Left cardiac atrium (tissue), 4 donors: Measurements from ENCODE around the gene STXBP1. TPM values are rescaled to one million over a fixed set of nuclear protein-coding genes. Genes with fewer than 3 reads are reported as not detected.

Experiments
- ATAC-seq, 2 donors: fragments of 200-7000 bp; cut with Tn5 transposase; one replicate each; pipeline ENCODE4 v1.9.1; 2020; ENCODE audit warnings: mild to moderate bottlenecking in 2 of 2, moderate library complexity in 2 of 2
- DNase-seq: peaks from one replicate; pipeline ENCODE4 v3.0.0-alpha.2; 2020
- intact Hi-C, 2 donors: fragments of 100-400 bp; cut with DNase I; formaldehyde crosslinking; loops; one replicate each; pipeline versions ENCODE4 v1.14.1 to v1.15.1; 2022 to 2023
- total RNA-seq, 2 donors: library from RNA; stranded (reverse); fragmentation: NEBNext Ultra II Directional; extraction: Animal tissue kit (Norgen Biotek cat#: 25700); gene quantifications; one replicate each; pipeline ENCODE4 v1.2.1, GENCODE V29; 2021
- donor health status: DM: no; HTN: yes; CAD: no.
- donor health status: DM: no; HTN: yes; CAD: no; lungs with severe emphysema.
- donor health status: DM: yes; HTN: yes; CAD: no.
- donor health status: Dilated cardiomyopathy.

Gene STXBP1
- total RNA-seq, 2 donors from 2014 or later: 40.4 to 41.5 TPM

DNA sequence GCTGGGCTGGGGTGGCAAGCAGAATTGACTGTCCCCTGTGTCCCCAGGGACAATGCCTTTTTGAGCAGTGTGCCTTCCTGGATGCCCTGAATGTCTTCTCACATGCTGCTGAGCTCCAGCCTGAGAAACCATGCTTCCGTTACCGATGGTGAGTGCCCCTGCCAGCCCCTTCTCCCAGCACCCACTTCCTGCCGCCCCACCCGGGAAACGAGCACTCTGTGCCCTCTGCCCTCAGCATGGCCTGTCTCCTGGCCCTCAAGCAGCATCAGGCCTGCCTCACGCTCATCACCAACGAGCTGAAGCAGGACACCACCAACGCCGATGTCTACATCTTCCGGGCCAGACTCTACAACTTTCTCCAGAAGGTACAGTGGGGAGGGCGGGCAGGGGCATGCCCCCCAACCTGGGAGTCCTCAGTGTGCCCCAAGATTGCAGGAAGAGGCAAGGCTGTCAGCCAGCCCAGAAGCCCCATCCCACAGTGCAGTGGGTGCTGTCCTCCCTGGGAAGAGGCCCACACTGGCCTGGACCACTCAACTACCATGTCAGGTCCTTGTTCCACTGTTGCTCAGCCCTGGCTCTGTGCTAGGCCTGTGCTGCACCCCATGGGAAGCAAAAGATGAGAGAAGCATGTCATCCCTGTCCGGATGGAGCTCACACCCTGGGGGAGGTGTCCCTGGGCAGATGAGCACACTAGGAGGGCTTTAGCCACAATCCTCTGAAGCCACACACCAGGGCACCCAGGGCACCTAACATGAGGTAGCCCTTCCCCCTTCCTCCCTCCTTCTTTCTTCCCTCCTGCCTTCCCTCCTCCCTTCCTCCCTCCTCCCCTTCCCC lies 108.2 kb downstream of the STXBP1 start:
- ATAC-seq (no peak), DNase-seq (no peak)
- intact Hi-C loops: no loop called here

- intact Hi-C loops: no loop called here
- DNase-seq (no peak), ATAC-seq (no peak)
These were observed 108.8 kb downstream of the STXBP1 start for GRCh38 chr9:127720865-127721227.

- DNase-seq (no peak), ATAC-seq (no peak)
- intact Hi-C loops: no loop called here
These were observed 109.3 kb downstream of the STXBP1 start for GRCh38 chr9:127721391-127721821.

- intact Hi-C loops: no loop called here
These were observed 110.1 kb downstream of the STXBP1 start for GRCh38 chr9:127722055-127722745.

DNA sequence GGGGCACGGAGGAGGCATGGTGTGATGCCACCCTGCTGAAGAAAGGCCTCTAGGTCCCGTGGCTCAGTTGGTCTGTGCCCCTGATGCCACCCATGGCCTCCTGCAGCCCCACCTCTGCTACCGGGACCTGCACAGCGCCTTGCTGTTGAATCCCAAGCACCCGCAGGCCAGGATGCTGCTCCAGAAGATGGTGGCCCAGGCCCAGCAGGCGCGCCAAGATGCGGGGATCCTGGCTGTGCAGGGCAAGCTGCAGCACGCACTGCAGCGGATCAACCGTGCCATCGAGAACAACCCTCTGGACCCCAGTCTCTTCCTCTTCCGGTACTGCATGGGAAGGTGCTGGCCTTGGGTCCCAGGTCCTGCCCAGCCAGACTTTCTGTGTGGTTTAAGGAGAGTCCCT lies 110.9 kb downstream of the STXBP1 start:
- intact Hi-C loops: no loop called here
- ATAC-seq (no peak), DNase-seq (no peak)

More at GRCh38 chr9:127722055-127722745, 110.1 kb downstream of the STXBP1 start:
- no peak for DNase-seq
- no peak for ATAC-seq

DNA sequence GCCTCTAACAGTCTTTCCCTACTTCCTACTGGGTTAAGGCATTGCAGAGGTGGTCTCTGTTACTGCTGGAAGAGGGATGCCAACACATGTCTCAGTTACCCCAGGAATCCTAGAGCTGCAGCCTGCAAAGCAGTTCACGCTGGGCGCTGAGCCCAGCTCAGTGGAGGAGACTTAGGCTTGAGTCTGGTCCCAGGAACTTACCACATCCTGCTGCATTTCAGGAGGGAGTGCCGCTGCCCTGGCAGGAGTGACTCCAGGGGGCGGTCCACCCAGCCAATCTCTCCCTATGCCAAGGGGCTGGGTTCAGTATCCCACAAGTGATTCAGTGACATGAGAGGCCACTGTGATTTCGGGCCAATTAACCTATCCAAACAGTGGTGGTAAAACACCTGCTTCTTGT lies 111.4 kb downstream of the STXBP1 start:
- DNase-seq (no peak), ATAC-seq (peak; percentile 27 to 64)
- intact Hi-C loops: no loop called here

DNA sequence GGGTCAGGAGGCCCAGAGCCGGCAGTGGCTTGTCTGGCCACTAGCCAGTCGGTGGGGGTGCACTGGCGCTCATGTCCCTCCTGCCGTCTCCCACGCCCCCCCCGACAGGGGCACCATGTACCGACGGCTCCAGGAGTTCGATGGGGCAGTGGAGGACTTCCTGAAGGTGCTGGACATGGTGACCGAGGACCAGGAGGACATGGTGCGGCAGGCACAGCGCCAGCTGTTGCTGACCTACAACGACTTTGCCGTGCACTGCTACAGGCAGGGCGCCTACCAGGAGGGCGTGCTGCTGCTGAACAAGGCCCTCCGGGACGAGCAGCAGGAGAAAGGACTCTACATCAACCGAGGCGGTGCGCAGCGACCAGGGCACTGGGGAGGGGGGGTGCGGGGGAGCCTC lies 111.9 kb downstream of the STXBP1 start:
- ATAC-seq (peak; percentile 20 to 21), DNase-seq (no peak)
- intact Hi-C loops: no loop called here

DNA sequence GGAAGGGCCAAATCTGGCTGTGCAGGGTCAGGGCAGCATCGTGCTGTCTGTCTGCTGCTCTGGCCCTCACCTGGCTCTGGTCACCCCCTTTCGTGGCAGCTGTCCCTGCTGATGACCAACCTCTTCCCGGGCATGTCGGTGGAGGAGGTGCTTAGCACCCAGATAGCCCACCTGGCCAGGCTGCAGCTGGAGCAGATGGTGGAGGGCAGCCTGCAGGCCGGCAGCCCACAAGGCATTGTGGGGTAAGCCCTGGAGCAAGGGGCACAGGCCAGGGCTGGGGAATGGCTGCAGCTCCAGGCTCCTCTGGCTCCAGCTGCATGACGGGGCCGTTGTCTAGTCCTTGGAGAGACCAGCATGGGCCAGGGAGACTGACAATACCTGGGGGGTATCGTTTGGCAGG lies 114.8 kb downstream of the STXBP1 start:
- ATAC-seq: no peak
- intact Hi-C loops: loop anchor here in 1 of 2 donors (5.0 kb wide), 1 partner anchor 135 kb away; no protein-coding TSS in a partner anchor

GRCh38 chr9:127728808-127729207 lies 116.7 kb downstream of the STXBP1 start:
- no peak for ATAC-seq
- no peak for DNase-seq
- intact Hi-C loops: loop anchor here in 1 of 2 donors (5.0 kb wide), 1 partner anchor 137 kb away; no protein-coding TSS in a partner anchor

More for the DNA sequence above, 114.8 kb downstream of the STXBP1 start:
- DNase-seq: no peak

GRCh38 chr9:127729522-127730256 lies 117.6 kb downstream of the STXBP1 start:
- no peak for ATAC-seq
- no peak for DNase-seq
- intact Hi-C loops: loop anchor here in 1 of 2 donors (5.0 kb wide), 1 partner anchor 137 kb away; no protein-coding TSS in a partner anchor

GRCh38 chr9:127730262-127730661 lies 118.2 kb downstream of the STXBP1 start:
- intact Hi-C loops: no loop called here
- DNase-seq (no peak), ATAC-seq (no peak)

DNA sequence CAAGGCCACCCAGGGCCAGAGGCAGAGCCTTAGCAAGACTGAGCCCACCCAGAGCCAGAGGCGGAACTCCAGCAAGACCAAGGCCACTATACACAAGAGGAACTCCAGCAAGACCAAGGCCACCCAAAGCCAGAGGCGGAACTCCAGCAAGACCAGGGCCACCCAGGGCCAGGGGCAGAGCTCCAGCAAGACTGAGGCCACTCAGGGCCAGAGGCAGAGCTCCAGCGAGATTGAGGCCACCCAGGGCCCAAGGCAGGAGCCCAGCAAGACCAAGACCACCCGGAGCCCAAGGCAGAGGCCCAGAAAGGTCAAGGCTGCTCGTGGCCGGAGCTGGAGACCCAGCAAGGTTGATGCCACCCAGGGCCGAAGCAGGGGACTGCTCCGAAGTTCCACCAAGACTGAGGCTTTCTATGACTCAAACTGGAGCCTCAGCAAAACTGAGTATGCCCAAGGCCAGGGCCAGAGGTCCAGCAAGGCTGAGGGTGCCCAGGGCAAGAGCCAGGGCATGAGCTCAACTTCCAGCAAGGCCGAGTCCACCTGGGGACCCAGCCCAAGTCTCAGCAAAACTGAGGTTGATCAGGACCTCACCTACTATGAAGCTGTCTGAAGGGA lies 118.8 kb downstream of the STXBP1 start:
- intact Hi-C loops: no loop called here
- DNase-seq (no peak), ATAC-seq (no peak)

GRCh38 chr9:127731938-127732337 lies 119.9 kb downstream of the STXBP1 start:
- intact Hi-C loops: no loop called here
- no peak for DNase-seq

GRCh38 chr9:127732444-127732843 lies 120.4 kb downstream of the STXBP1 start:
- intact Hi-C loops: no loop called here
- DNase-seq: no peak
- no peak for ATAC-seq

More at GRCh38 chr9:127731938-127732337, 119.9 kb downstream of the STXBP1 start:
- ATAC-seq: no peak

DNA sequence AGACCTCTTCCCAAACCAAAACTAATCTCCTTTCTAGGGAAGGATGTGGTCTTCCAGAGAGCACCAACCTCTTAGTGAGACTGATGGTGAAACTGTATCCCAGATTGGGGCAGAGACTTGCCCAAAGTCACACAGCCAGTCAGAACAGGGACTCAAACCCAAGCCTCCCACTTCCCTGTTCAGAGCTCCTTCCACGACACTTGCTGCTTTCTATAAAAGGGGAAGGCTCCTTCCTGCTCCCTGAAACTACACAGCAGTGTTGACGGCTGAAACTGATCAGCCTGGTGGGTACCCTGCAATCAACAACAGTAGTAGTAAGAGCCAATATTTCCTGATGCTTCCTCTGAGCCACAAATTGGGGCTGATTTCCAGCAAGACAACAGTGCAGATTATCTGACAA lies 121.5 kb downstream of the STXBP1 start:
- DNase-seq (no peak), ATAC-seq (no peak)
- intact Hi-C loops: loop anchor here in 1 of 2 donors (1.0 to 2.0 kb wide), 2 partner anchors 51 to 143 kb away; no protein-coding TSS in a partner anchor

GRCh38 chr9:127734247-127734746 lies 122.2 kb downstream of the STXBP1 start:
- no peak for ATAC-seq
- intact Hi-C loops: loop anchor here in 1 of 2 donors (1.0 to 2.0 kb wide), 2 partner anchors 51 to 144 kb away; no protein-coding TSS in a partner anchor
- DNase-seq: no peak

GRCh38 chr9:127734747-127735529 lies 122.9 kb downstream of the STXBP1 start, which contains the start of gene TOR2A:
TOR2A (minus strand) TSS chr9:127735294; CDS start chr9:127735270, 24 bp downstream.
- peak; percentile 99 for DNase-seq
- intact Hi-C loops: loop anchor here (1.0 to 5.0 kb wide), 6 partner anchors 47 to 187 kb away; partner anchors contain the start of gene ST6GALNAC4 (in 1 of the 2)
- ATAC-seq: peak; percentile 97 to 98
